ENCODE data around the gene AMOTL1. TPM values are rescaled to one million over a fixed set of nuclear protein-coding genes. Genes with fewer than 3 reads are reported as not detected.

Gene AMOTL1
- total and polyA plus RNA-seq, 11 donors = 6.2 to 76.0 (median 50.9) TPM

DNA sequence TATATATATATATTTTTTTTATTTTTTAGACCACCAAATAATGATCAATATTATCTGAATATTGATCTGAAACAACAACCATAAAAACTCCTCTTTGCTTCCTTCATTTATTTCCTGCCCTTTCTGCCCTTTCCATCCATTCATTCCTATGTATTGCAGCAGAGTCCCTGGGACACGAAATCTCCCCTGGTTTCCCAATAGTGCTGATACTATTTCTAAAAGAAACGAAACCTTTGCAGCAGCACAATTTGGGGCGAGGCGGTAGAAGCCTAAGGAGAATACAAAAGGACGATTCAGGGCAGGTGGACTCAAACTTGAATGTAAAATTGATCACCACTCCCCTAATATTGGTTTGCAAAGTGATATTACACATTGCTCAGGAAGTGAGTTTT, 16.9 kb upstream of the AMOTL1 start:
- no peaks in the 10 kb centered on the region for H3K27me3 ChIP-seq
- no peak for TF ChIP-seq CTCF (IDR thresholded peaks at IDR 0.05)
- no peak for TF ChIP-seq POLR2A (IDR thresholded peaks at IDR 0.05)
- ATAC-seq (no peak), DNase-seq (no peak)
- H3K27ac ChIP-seq = peak overlapping the region; percentile 39 to 81 (median 73)
- H3K4me1 ChIP-seq = peaks cover 0 to 34% (median 14%) of the 10 kb centered on the region in 12 donors
- H3K9me3 ChIP-seq = no peaks in the 10 kb centered on the region
- intact Hi-C loops (cut with DNase I) = loop anchor here in 2 of 10 donors (2.0 to 5.0 kb wide), 2 partner anchors 94 to 108 kb away; no protein-coding TSS in a partner anchor
- H3K36me3 ChIP-seq = no peaks in the 10 kb centered on the region
- H3K4me3 ChIP-seq = peak overlapping the region in 7 of 12 donors; percentile 8 to 45 (median 18)
- WGBS, 4 donors = 69 to 75% (median 73%) methylated on average over 5 of the region's 5 CpGs

DNA sequence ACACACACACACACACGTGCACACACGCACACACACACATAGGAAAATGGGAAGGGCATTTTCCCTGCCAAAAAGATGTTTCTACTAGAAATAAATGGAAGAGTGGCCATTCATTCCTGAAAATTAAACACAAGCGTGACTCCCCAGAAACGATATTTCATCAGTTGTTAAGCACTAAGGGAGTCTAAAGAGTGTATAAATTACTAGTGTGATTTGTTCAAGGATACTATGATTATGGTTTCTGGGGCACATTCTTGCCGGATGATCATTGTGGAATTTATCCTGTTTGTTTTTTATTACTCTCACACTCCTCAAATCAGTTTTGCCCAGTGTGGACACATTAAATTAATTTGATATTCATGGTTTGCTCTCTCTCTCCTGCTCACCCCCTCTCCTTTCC, 16.4 kb upstream of the AMOTL1 start:
- WGBS, 4 donors = 82 to 90% (median 86%) methylated on average over 5 of the region's 5 CpGs
- Histone ChIP-seq H3K36me3 (no peaks in the 10 kb centered on the region), H3K27me3 (no peaks in the 10 kb centered on the region), H3K27ac (peak overlapping the region in 9 of 12 donors; percentile 28 to 80 (median 58)), H3K4me3 (no peak overlapping the region), H3K9me3 (no peaks in the 10 kb centered on the region), H3K4me1 (peaks cover 0 to 31% (median 14%) of the 10 kb centered on the region in 12 donors)
- ATAC-seq (no peak), DNase-seq (no peak)
- no peak for TF ChIP-seq POLR2A (IDR thresholded peaks at IDR 0.05)
- TF ChIP-seq CTCF (IDR thresholded peaks at IDR 0.05) = no peak
- intact Hi-C loops (cut with DNase I) = loop anchor here in 2 of 10 donors (2.0 to 5.0 kb wide), 2 partner anchors 94 to 109 kb away; no protein-coding TSS in a partner anchor

GRCh38 chr11:94753630-94754029, 14.5 kb upstream of the AMOTL1 start:
- Histone ChIP-seq H3K27me3 (no peaks in the 10 kb centered on the region), H3K4me1 (peaks cover 0 to 29% (median 12%) of the 10 kb centered on the region in 12 donors), H3K4me3 (no peak overlapping the region), H3K9me3 (no peaks in the 10 kb centered on the region), H3K27ac (no peak overlapping the region), H3K36me3 (no peaks in the 10 kb centered on the region)
- intact Hi-C loops (cut with DNase I) = loop anchor here in 1 of 10 donors (5.0 kb wide), 1 partner anchor 96 kb away; no protein-coding TSS in a partner anchor
- TF ChIP-seq CTCF (IDR thresholded peaks at IDR 0.05) (no peak), POLR2A (IDR thresholded peaks at IDR 0.05) (no peak)
- DNase-seq = no peak
- no peak for ATAC-seq
- 72 to 87% (median 79%) methylated on average over 1 of the region's 1 CpG for WGBS, 4 donors

GRCh38 chr11:94754335-94754734, 13.8 kb upstream of the AMOTL1 start:
- peak in 2 of 4 donors; percentile 27 to 55 for ATAC-seq
- no peaks in the 10 kb centered on the region for H3K9me3 ChIP-seq
- intact Hi-C loops (cut with DNase I) = loop anchor here in 1 of 10 donors (5.0 kb wide), 1 partner anchor 97 kb away; no protein-coding TSS in a partner anchor
- H3K4me1 ChIP-seq = peaks cover 0 to 29% (median 12%) of the 10 kb centered on the region in 12 donors
- no peak overlapping the region for H3K4me3 ChIP-seq
- H3K27me3 ChIP-seq = no peaks in the 10 kb centered on the region
- no peak for DNase-seq
- H3K27ac ChIP-seq = no peak overlapping the region
- TF ChIP-seq CTCF (IDR thresholded peaks at IDR 0.05) (no peak), POLR2A (IDR thresholded peaks at IDR 0.05) (no peak)
- 18 to 39% (median 32%) methylated on average over 2 of the region's 2 CpGs for WGBS, 4 donors
- no peaks in the 10 kb centered on the region for H3K36me3 ChIP-seq
